Ascending aorta (tissue), 2 donors: ENCODE results near the gene TOR1A. TPM values are rescaled to one million over a fixed set of nuclear protein-coding genes. Genes with fewer than 3 reads are reported as not detected.

ENCODE experiments used
- DNase-seq, 2 donors: peaks; one replicate each; pipeline ENCODE4 v3.0.0-alpha.2; 2019; ENCODE audit warnings: low spot score in 2 of 2
- H3K27ac ChIP-seq, 2 donors: fragments of 200-600 bp; sonication (generic); one replicate each; pipeline ENCODE4 v1.5.1; 2016 to 2017; ENCODE audit warnings: mild to moderate bottlenecking in 1 of 2
- H3K27me3 ChIP-seq: fragments of 200-600 bp; sonication (generic); one replicate; pipeline ENCODE4 v1.5.1; 2017
- H3K36me3 ChIP-seq, 2 donors: fragments of 200-600 bp; sonication (generic); one replicate each; pipeline ENCODE4 v1.5.1; 2016
- H3K4me1 ChIP-seq, 2 donors: fragments of 200-600 bp; sonication (generic); one replicate each; pipeline ENCODE4 v1.5.1; 2016 to 2017; ENCODE audit warnings: mild to moderate bottlenecking in 1 of 2
- H3K4me3 ChIP-seq, 2 donors: fragments of 200-600 bp; sonication (generic); one replicate each; pipeline ENCODE4 v1.5.1; 2016 to 2017; ENCODE audit warnings: mild to moderate bottlenecking in 1 of 2
- H3K9me3 ChIP-seq, 2 donors: fragments of 200-600 bp; sonication (generic); one replicate each; pipeline ENCODE4 v1.5.1; 2016
- intact Hi-C: fragments of 100-400 bp; cut with DNase I; formaldehyde crosslinking; loops from one replicate; pipeline ENCODE4 v1.15.1; 2023
- total RNA-seq: library from RNA; depleted of rRNA; stranded (reverse); fragments of >200 nt; gene quantifications from one replicate; pipeline ENCODE4 v1.1.0, GENCODE V29; 2016
- TF ChIP-seq, protein P1 (sequence below), 3 experiments: fragments of 200-600 bp in 2 of 3; fragments of 450-650 bp in 1 of 3; sonication (generic) in 2 of 3; IDR thresholded peaks; one replicate each; pipeline ENCODE4 v1.5.1; 2016 to 2019; ENCODE audit warnings: antibody characterized with exemption in 3 of 3, mild to moderate bottlenecking in 1 of 3, moderate library complexity in 1 of 3

Gene TOR1A, protein sequence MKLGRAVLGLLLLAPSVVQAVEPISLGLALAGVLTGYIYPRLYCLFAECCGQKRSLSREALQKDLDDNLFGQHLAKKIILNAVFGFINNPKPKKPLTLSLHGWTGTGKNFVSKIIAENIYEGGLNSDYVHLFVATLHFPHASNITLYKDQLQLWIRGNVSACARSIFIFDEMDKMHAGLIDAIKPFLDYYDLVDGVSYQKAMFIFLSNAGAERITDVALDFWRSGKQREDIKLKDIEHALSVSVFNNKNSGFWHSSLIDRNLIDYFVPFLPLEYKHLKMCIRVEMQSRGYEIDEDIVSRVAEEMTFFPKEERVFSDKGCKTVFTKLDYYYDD
- total RNA-seq, result 67.7 TPM

DNA sequence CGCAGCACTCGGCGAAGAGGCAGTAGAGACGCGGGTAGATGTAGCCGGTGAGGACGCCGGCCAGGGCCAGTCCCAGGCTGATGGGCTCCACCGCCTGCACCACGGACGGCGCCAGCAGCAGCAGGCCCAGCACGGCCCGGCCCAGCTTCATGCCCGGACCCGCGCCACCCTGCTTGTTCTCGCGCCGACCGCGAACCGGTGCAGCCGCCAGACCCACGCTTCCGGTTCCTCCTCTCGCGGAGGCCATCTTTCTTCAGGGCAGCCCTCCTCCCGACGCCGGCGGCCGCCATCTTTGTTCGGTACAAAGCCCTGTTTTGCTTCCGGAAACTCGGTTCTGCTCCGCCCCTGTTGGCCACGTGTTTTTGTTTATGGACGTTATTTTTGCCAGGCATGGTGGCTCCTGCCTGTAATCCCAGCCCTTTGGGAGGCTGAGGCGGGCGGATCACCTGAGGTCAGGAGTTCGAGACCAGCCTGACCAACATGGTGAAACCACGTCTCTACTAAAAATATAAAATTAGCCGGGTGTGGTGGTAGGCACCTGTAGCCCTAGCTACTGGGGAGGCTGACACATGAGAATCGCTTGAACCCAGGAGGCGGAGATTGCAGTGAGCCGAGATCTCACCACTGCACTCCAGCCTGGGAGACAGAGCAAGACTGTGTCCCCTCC is at the start of gene TOR1A:
Gene TOR1A (minus strand): TSS at position 202 of the 667 bp plus-strand sequence. CDS start 51 bp downstream, at position 151.
- peak within 1 kb of the TSS; percentile 69 to 98 for H3K4me3 ChIP-seq
- H3K4me1 ChIP-seq, result peaks cover 0 to 7% of the 10 kb centered on the region in 2 donors
- H3K36me3 ChIP-seq, result peaks cover 36 to 42% of the 10 kb centered on the region in 2 donors
- TF ChIP-seq, protein P1, sequence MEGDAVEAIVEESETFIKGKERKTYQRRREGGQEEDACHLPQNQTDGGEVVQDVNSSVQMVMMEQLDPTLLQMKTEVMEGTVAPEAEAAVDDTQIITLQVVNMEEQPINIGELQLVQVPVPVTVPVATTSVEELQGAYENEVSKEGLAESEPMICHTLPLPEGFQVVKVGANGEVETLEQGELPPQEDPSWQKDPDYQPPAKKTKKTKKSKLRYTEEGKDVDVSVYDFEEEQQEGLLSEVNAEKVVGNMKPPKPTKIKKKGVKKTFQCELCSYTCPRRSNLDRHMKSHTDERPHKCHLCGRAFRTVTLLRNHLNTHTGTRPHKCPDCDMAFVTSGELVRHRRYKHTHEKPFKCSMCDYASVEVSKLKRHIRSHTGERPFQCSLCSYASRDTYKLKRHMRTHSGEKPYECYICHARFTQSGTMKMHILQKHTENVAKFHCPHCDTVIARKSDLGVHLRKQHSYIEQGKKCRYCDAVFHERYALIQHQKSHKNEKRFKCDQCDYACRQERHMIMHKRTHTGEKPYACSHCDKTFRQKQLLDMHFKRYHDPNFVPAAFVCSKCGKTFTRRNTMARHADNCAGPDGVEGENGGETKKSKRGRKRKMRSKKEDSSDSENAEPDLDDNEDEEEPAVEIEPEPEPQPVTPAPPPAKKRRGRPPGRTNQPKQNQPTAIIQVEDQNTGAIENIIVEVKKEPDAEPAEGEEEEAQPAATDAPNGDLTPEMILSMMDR (IDR thresholded peaks at IDR 0.05), result no peak
- no peaks in the 10 kb centered on the region for H3K9me3 ChIP-seq
- peak; percentile 70 to 97 for DNase-seq
- no peaks in the 10 kb centered on the region for H3K27me3 ChIP-seq
- intact Hi-C loops, result loop anchor here (1.0 to 5.0 kb wide), 3 partner anchors 11 to 1052 kb away; partner anchors contain the start of genes C9orf78, TOR1B, USP20 and ZER1
- peak within 1 kb of the TSS; percentile 80 to 81 for H3K27ac ChIP-seq

DNA sequence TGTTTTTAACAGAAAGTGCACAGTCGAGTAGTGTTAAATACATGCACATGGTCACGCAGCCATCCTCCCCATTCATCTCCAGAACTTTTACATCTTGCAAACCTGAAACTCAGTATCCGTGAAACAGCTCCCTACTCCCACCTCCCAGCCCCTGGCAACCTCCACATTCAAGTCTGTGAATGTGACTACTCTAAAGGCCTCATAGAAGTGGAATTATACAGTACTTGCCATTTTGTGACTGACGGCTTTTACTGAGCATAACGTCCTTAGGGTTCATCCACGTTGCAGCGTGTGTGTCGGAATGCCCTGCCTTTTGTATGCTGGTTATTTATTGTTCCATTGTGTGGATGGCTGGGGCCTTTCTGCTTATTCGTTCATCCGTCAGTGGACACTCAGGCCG is 47.1 kb upstream of the TOR1A start:
- Histone ChIP-seq H3K9me3 (no peaks in the 10 kb centered on the region), H3K36me3 (peaks cover 42 to 66% of the 10 kb centered on the region in 2 donors), H3K27ac (no peak overlapping the region), H3K4me1 (no peaks in the 10 kb centered on the region), H3K27me3 (no peaks in the 10 kb centered on the region), H3K4me3 (no peak overlapping the region)
- TF ChIP-seq, protein P1 (IDR thresholded peaks at IDR 0.05), result no peak
- intact Hi-C loops, result no loop called here
- no peak for DNase-seq

DNA sequence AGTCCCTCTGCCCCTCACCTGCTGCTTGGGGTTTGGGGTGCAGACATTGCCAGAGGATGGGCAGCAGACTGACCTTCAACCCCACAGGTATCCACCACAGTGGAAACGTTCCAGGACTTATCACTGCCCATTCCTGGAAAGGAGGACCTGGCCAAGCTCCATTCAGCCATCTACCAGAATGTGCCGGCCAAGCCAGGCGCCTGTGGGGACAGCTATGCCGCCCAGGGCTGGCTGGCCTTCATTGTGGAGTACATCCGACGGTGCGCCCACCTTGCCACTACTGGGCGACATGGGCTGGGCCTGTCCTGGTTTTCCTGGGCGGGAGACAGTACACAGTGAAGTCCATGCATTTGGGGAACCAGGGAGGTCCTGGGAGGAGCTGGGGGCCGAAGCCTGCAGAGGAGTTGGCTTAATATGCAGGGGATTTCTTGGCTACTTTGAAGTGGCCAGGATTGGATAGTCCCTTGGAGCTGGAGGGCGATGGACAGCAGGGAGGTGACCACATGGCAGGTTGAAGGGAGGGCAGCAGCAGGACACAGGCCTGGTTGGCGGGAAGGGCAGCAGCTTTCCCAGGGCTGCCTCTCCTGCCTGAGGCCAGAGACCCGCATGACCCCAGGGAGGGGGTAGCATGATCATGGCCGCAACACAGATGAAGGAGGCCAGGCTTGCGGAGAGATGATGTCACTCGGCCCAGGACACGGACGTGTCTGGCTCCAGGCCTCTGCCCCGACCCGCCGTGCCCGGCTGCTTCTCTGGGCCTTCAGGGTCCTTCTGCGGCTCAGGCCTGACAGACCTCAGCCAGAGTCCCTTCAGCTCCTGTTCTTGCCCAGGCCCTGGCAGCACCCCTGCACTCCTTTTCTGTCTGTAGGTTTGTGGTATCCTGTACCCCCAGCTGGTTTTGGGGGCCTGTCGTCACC is 45.9 kb upstream of the TOR1A start:
- Histone ChIP-seq H3K27me3 (no peaks in the 10 kb centered on the region), H3K4me3 (no peak overlapping the region), H3K4me1 (no peaks in the 10 kb centered on the region), H3K9me3 (no peaks in the 10 kb centered on the region), H3K36me3 (peaks cover 54 to 66% of the 10 kb centered on the region in 2 donors), H3K27ac (no peak overlapping the region)
- TF ChIP-seq, protein P1 (IDR thresholded peaks at IDR 0.05), result no peak
- intact Hi-C loops, result no loop called here
- no peak for DNase-seq

DNA sequence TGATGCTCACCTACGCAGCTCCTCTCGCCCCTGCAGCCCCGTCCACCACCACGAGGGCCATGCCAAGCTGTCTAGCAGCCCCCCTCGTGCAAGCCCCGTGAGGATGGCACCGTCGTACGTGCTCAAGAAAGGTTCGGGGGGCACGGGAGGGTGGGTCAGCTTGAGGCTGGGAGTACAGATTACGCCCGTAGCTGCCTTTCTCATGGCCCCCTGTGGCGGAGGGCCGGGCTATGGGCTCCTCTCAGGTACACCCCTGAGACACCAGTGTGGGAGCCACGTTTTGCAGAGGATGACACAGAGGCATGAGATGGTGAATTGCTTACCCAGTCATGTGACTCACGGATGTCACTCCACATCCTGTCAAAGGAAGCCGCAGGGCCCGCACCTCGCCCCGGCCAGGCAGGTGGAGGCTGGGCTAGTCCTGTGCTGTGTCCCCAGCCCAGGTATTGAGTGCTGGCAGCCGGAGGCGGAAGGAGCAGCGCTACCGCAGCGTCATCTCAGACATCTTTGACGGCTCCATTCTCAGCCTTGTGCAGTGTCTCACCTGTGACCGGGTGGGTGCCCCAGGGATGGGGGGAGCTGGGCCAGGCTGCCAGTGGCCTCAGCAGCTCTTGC is 45.0 kb upstream of the TOR1A start:
- peaks cover 55 to 57% of the 10 kb centered on the region in 2 donors for H3K36me3 ChIP-seq
- no peaks in the 10 kb centered on the region for H3K27me3 ChIP-seq
- TF ChIP-seq, protein P1 (IDR thresholded peaks at IDR 0.05), result no peak
- no peak overlapping the region for H3K4me3 ChIP-seq
- no peak overlapping the region for H3K27ac ChIP-seq
- no peaks in the 10 kb centered on the region for H3K9me3 ChIP-seq
- no peak for DNase-seq
- intact Hi-C loops, result no loop called here
- no peaks in the 10 kb centered on the region for H3K4me1 ChIP-seq
